GM12878 (cell line): Measurements from ENCODE around the gene CD82. TPM values are rescaled to one million over a fixed set of nuclear protein-coding genes. Genes with fewer than 3 reads are reported as not detected.
A peak's percentile ranks its signal among the peaks of the same experiment; 100 is the strongest.

ENCODE experiments used
- ATAC-seq: fragments of 200-7000 bp; cut with Tn5 transposase; 3 replicates; pipeline ENCODE4 v1.9.1; 2020; ENCODE audit warnings: mild to moderate bottlenecking, moderate library complexity
- BruUV-seq: library from RNA; stranded (reverse); fragments of 400-500 nt; replicated peaks from 2 replicates; lab custom pipeline; 2021; lab: Mats Ljungman, UMichigan
- CTCF ChIA-PET: fragments of 300-600 bp; sonication (Branson Sonifier 250); formaldehyde crosslinking; extraction: SDS; loops from one replicate; lab custom pipeline; 2021; ENCODE audit warnings: inconsistent platforms; lab: Yijun Ruan, JAX
- POLR2A ChIA-PET: fragments of 350-600 bp; formaldehyde crosslinking; extraction: SDS; loops from one replicate; lab custom pipeline; 2021; ENCODE audit warnings: inconsistent platforms; lab: Charles Lee
- RAD21 ChIA-PET: fragments of 300-600 bp; sonication (Branson Sonifier 250); formaldehyde crosslinking; loops from one replicate; lab custom pipeline; 2023; ENCODE audit warnings: antibody characterized with exemption; ENCODE audit not compliant: unreplicated experiment; lab: Charles Lee
- SMC1A ChIA-PET: fragments of 300-600 bp; sonication (Branson Sonifier 250); formaldehyde crosslinking; loops from one replicate; lab custom pipeline; 2023; ENCODE audit not compliant: unreplicated experiment, uncharacterized antibody; lab: Charles Lee
- DNase-seq: peaks from one replicate; pipeline ENCODE4 v3.0.0-alpha.2; 2011; ENCODE audit warnings: low read depth, low spot score
- FAIRE-seq: peaks from 3 replicates; lab custom pipeline; 2011; peaks lifted over from hg19 to GRCh38; lab: Jason Lieb, UNC
- H2AFZ ChIP-seq: 2 replicates; pipeline ENCODE4 v1.6.0; 2011; ENCODE audit warnings: low read depth, low read length, control low read depth; ENCODE audit not compliant: control insufficient read depth
- H3K27ac ChIP-seq: 2 replicates; pipeline ENCODE4 v1.5.1; 2011; ENCODE audit warnings: control low read depth; ENCODE audit not compliant: control insufficient read depth, insufficient read depth
- H3K27me3 ChIP-seq, 2 experiments: replicated peaks in 1 of 2; 2 replicates each; pipeline versions ENCODE4 v1.6.0 to v1.6.1; 2011; ENCODE audit warnings: low read length in 1 of 2; ENCODE audit not compliant: control insufficient read depth in 2 of 2, insufficient read depth in 2 of 2
- H3K36me3 ChIP-seq, 2 experiments: 2 replicates each; pipeline ENCODE4 v1.5.1; 2011; ENCODE audit warnings: low read length in 1 of 2; ENCODE audit not compliant: control insufficient read depth in 2 of 2, insufficient read depth in 2 of 2
- H3K4me1 ChIP-seq: 2 replicates; pipeline ENCODE4 v1.6.1; 2011; ENCODE audit warnings: mild to moderate bottlenecking, low read length, moderate library complexity, mixed read lengths; ENCODE audit not compliant: control insufficient read depth, insufficient read depth
- H3K4me2 ChIP-seq: 2 replicates; pipeline ENCODE4 v1.6.0; 2011; ENCODE audit warnings: control low read depth; ENCODE audit not compliant: control insufficient read depth, insufficient read depth
- H3K4me3 ChIP-seq: fragments of 200-600 bp; sonication (generic); 2 replicates; pipeline ENCODE4 v1.5.1; 2016
- H3K79me2 ChIP-seq: 2 replicates; pipeline ENCODE4 v1.6.0; 2011; ENCODE audit warnings: low read length; ENCODE audit not compliant: control insufficient read depth, insufficient read depth
- H3K9ac ChIP-seq: 2 replicates; pipeline ENCODE4 v1.8.0; 2011; ENCODE audit warnings: low read length, control low read depth, mixed read lengths; ENCODE audit not compliant: control insufficient read depth, insufficient read depth
- H3K9me3 ChIP-seq: replicated peaks from 3 replicates; pipeline ENCODE4 v1.5.1; 2011; ENCODE audit warnings: mild to moderate bottlenecking, low read length; ENCODE audit not compliant: control insufficient read depth, insufficient read depth
- H4K20me1 ChIP-seq: 2 replicates; pipeline ENCODE4 v1.6.0; 2011; ENCODE audit not compliant: control insufficient read depth, insufficient read depth
- ATF7 ChIP-seq: fragments of 450-650 bp; IDR thresholded peaks from 2 replicates; pipeline ENCODE4 v1.6.1; 2016; ENCODE audit warnings: low read depth, mild to moderate bottlenecking
- FOS ChIP-seq: IDR thresholded peaks from 3 replicates; pipeline ENCODE4 v1.6.1; 2011; ENCODE audit warnings: borderline replicate concordance; ENCODE audit not compliant: insufficient read length; ENCODE audit errors: extremely low read depth
- RAD21 ChIP-seq: IDR thresholded peaks from 2 replicates; pipeline ENCODE4 v1.6.1; 2011; ENCODE audit warnings: mild to moderate bottlenecking, low read depth, low read length, moderate library complexity; ENCODE audit not compliant: insufficient read depth
- SMC3 ChIP-seq: IDR thresholded peaks from 2 replicates; pipeline ENCODE4 v1.6.1; 2011; ENCODE audit warnings: low read length, improper control_type of control experiment, borderline replicate concordance
- WGBS: methylation state at CpG from one replicate; pipeline ENCODE4 v1.1.6; 2016; ENCODE audit warnings: low lambda C conversion rate; ENCODE audit not compliant: insufficient replicate concordance, insufficient coverage; ENCODE audit errors: missing lambda C conversion rate; 5-methylcytosine and 5-hydroxymethylcytosine counted together
- in situ Hi-C: fragments of 300-500 bp; cut with MboI; formaldehyde crosslinking; loops from 9 replicates; pipeline ENCODE4 v1.14.3; 2018; ENCODE audit warnings: mixed read lengths
- intact Hi-C: fragments of 100-400 bp; cut with micrococcal nuclease; formaldehyde crosslinking; loops from one replicate; pipeline ENCODE4 v1.14.2; 2022; ENCODE audit not compliant: unreplicated experiment
- polyA plus RNA-seq, 11 experiments: library from polyadenylated mRNA; depleted of rRNA in 4 of 11; unstranded in 6 of 11; stranded (reverse) in 5 of 11; fragments of >200 nt; fragmentation: Nextera tagmentation in 4 of 11; fragmentation: Illumina TruSeq in 1 of 11; extraction: Ambion mirVana in 4 of 11; extraction: Trizol in 1 of 11; gene quantifications; 1 replicate in 1 of 11; 2 replicates in 10 of 11; pipeline versions ENCODE4 v1.2.1 to v1.2.3, GENCODE V29; 2011 to 2016; ENCODE audit warnings: inconsistent platforms in 2 of 11, missing spikeins in 2 of 11, low read depth in 1 of 11
- total RNA-seq, 4 experiments: library from RNA; depleted of rRNA in 3 of 4; stranded (reverse); fragments of >200 nt in 3 of 4; fragmentation: Illumina TruSeq in 1 of 4; extraction: Trizol in 1 of 4; gene quantifications; 2 replicates each; pipeline versions ENCODE4 v1.2.1 to v1.2.3, GENCODE V29; 2013 to 2021
- TF ChIP-seq, protein P1 (sequence below): fragments of 450-650 bp; conservative IDR thresholded peaks from 2 replicates; pipeline ENCODE4 v1.6.1; 2017; ENCODE audit warnings: mild to moderate bottlenecking, moderate library complexity
- TF ChIP-seq, protein P2 (sequence below), 3 experiments: IDR thresholded peaks in 2 of 3; conservative IDR thresholded peaks in 1 of 3; 2 replicates each; pipeline ENCODE4 v1.5.1; 2011; ENCODE audit warnings: low read depth in 3 of 3, low read length in 3 of 3, mild to moderate bottlenecking in 3 of 3, control low read depth in 2 of 3, moderate library complexity in 2 of 3, inconsistent platforms in 1 of 3, mixed read lengths in 1 of 3; ENCODE audit not compliant: control insufficient read depth in 2 of 3, insufficient read depth in 1 of 3; ENCODE audit errors: extremely low read depth in 1 of 3

The CD82 gene
- total and polyA plus RNA-seq, 10 of the 15 experiments (the other 5 are each of a cell fraction or from before 2014, with no cell fraction given): 5.2 to 180 (median 84.7) TPM

DNA sequence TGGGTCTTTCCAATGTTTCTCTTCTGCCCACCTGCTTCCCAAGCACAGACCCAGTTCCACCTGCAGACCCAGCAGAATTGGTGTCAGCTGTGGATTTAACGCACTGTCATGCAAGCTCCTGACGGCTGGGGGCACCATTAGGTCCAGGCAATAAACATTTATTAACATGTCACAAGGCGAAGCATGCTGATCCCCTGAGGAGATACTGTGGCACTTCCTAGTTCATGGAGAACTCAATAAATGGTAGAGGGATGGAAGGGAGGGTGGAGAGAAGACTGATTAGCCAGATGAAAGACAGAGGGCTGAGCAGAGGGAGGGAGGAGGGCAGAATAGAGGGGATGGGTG, 93.0 kb downstream of the CD82 start:
- no peaks in the 10 kb centered on the region for H3K4me1 ChIP-seq
- intact Hi-C loops: loop anchor here (10.0 kb wide), 1 partner anchor 256 kb away; no protein-coding TSS in a partner anchor
- ATAC-seq: peak; percentile 38; the same call in 1 of the 3 replicates
- no peaks in the 10 kb centered on the region for H3K36me3 ChIP-seq
- no TSS peak for BruUV-seq
- no peak overlapping the region for H3K4me3 ChIP-seq
- WGBS: 0% methylated on average over 3 of the region's 3 CpGs
- SMC1A ChIA-PET: interaction anchor here (0.9 kb wide), 1 partner anchor 253 kb away, joined by 4 read pairs; no protein-coding TSS in a partner anchor
- RAD21 ChIA-PET: interaction anchor here (0.6 kb wide), 1 partner anchor 116 kb away, joined by 3 read pairs; no protein-coding TSS in a partner anchor
- H3K27ac ChIP-seq: no peak overlapping the region
- CTCF ChIA-PET: interaction anchor here (0.7 to 1.9 kb wide), 3 partner anchors 100 to 235 kb away, joined by 3 to 5 read pairs (median 3); no protein-coding TSS in a partner anchor
- in situ Hi-C loops: no loop called here
- H3K79me2 ChIP-seq: no peaks in the 10 kb centered on the region
- no peak overlapping the region for H3K9ac ChIP-seq
- H4K20me1 ChIP-seq: no peaks in the 10 kb centered on the region
- DNase-seq: no peak
- POLR2A ChIA-PET: no interaction called here
- no peaks in the 10 kb centered on the region; a peak in 1 of 4 replicates for H3K27me3 ChIP-seq
- no peak for TF ChIP-seq FOS
- peak; percentile 11; the same call in 1 of the 2 replicates for TF ChIP-seq RAD21
- TF ChIP-seq ATF7: no peak
- TF ChIP-seq, protein P1, sequence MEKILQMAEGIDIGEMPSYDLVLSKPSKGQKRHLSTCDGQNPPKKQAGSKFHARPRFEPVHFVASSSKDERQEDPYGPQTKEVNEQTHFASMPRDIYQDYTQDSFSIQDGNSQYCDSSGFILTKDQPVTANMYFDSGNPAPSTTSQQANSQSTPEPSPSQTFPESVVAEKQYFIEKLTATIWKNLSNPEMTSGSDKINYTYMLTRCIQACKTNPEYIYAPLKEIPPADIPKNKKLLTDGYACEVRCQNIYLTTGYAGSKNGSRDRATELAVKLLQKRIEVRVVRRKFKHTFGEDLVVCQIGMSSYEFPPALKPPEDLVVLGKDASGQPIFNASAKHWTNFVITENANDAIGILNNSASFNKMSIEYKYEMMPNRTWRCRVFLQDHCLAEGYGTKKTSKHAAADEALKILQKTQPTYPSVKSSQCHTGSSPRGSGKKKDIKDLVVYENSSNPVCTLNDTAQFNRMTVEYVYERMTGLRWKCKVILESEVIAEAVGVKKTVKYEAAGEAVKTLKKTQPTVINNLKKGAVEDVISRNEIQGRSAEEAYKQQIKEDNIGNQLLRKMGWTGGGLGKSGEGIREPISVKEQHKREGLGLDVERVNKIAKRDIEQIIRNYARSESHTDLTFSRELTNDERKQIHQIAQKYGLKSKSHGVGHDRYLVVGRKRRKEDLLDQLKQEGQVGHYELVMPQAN: no peak
- TF ChIP-seq, protein P2, sequence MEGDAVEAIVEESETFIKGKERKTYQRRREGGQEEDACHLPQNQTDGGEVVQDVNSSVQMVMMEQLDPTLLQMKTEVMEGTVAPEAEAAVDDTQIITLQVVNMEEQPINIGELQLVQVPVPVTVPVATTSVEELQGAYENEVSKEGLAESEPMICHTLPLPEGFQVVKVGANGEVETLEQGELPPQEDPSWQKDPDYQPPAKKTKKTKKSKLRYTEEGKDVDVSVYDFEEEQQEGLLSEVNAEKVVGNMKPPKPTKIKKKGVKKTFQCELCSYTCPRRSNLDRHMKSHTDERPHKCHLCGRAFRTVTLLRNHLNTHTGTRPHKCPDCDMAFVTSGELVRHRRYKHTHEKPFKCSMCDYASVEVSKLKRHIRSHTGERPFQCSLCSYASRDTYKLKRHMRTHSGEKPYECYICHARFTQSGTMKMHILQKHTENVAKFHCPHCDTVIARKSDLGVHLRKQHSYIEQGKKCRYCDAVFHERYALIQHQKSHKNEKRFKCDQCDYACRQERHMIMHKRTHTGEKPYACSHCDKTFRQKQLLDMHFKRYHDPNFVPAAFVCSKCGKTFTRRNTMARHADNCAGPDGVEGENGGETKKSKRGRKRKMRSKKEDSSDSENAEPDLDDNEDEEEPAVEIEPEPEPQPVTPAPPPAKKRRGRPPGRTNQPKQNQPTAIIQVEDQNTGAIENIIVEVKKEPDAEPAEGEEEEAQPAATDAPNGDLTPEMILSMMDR (IDR thresholded peaks at IDR 0.05 in 2 of 3, conservative IDR thresholded peaks at IDR 0.05 in 1 of 3; ENCODE audit: control insufficient read depth in 2 of 3, extremely low read depth in 1 of 3, insufficient read depth in 1 of 3, low read depth in 3 of 3, low read length in 3 of 3): peak; percentile 19 to 44 (median 36); a peak in 4 of 6 replicates
- TF ChIP-seq SMC3: peak; percentile 39; the same call in 1 of the 2 replicates
- no peak for FAIRE-seq
- no peak overlapping the region for H2AFZ ChIP-seq
- H3K4me2 ChIP-seq: no peak overlapping the region
- no peaks in the 10 kb centered on the region for H3K9me3 ChIP-seq
